Measurements from ENCODE around the gene RPL27A. TPM values are rescaled to one million over a fixed set of nuclear protein-coding genes. Genes with fewer than 3 reads are reported as not detected.

RPL27A gene
- total and polyA plus RNA-seq, 2 donors from 2014 or later = 664 to 2,260 TPM

DNA sequence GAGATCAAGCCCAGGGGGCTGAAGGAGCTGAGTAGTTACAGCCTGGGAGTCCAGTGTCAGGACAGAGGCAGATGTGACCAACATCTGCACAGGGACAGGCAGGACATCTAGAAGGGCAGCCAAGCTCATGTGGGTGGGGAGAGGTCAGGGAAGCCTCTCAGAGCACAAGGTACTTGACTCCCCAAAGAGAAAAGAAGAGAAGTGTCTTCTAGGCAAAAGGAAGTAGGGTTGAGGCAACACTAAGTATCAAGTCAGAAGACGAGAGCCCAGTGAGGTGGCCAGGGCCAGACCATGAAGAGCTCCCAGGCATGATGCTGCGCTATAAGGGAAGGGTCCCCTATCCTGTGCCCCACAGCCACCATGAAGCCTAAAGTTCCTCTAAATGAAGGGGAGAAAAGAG, 21.5 kb downstream of the RPL27A start:
- no peak overlapping the region for H3K4me3 ChIP-seq (ENCODE audit: low read length in 3 of 3)
- no peak for DNase-seq
- no peaks in the 10 kb centered on the region for H3K27me3 ChIP-seq (ENCODE audit: control insufficient read depth, insufficient read depth, low read length)
- no peaks in the 10 kb centered on the region for H3K9me3 ChIP-seq (ENCODE audit: control insufficient read depth in 2 of 3, insufficient read depth in 1 of 3, low read length in 3 of 3)
- H3K27ac ChIP-seq (ENCODE audit: low read depth in 2 of 2, low read length in 2 of 2) = no peak overlapping the region
- peaks cover 0 to 2% (median 0%) of the 10 kb centered on the region in 3 donors for H3K4me1 ChIP-seq (ENCODE audit: control insufficient read depth in 2 of 3, insufficient read depth in 2 of 3, low read depth in 1 of 3, low read length in 3 of 3)
- TF ChIP-seq, protein P1, sequence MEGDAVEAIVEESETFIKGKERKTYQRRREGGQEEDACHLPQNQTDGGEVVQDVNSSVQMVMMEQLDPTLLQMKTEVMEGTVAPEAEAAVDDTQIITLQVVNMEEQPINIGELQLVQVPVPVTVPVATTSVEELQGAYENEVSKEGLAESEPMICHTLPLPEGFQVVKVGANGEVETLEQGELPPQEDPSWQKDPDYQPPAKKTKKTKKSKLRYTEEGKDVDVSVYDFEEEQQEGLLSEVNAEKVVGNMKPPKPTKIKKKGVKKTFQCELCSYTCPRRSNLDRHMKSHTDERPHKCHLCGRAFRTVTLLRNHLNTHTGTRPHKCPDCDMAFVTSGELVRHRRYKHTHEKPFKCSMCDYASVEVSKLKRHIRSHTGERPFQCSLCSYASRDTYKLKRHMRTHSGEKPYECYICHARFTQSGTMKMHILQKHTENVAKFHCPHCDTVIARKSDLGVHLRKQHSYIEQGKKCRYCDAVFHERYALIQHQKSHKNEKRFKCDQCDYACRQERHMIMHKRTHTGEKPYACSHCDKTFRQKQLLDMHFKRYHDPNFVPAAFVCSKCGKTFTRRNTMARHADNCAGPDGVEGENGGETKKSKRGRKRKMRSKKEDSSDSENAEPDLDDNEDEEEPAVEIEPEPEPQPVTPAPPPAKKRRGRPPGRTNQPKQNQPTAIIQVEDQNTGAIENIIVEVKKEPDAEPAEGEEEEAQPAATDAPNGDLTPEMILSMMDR (IDR thresholded peaks at IDR 0.05; ENCODE audit: borderline replicate concordance, extremely low read depth, insufficient read depth) = no peak
- intact Hi-C loops (cut with DNase I) = no loop called here
- peaks cover 0 to 12% (median 6%) of the 10 kb centered on the region in 3 donors for H3K36me3 ChIP-seq (ENCODE audit: control insufficient read depth in 2 of 3, insufficient read depth in 3 of 3, low read length in 3 of 3)
- H3K9ac ChIP-seq (ENCODE audit: low read length in 3 of 3) = no peak overlapping the region
- no peak for FAIRE-seq

DNA sequence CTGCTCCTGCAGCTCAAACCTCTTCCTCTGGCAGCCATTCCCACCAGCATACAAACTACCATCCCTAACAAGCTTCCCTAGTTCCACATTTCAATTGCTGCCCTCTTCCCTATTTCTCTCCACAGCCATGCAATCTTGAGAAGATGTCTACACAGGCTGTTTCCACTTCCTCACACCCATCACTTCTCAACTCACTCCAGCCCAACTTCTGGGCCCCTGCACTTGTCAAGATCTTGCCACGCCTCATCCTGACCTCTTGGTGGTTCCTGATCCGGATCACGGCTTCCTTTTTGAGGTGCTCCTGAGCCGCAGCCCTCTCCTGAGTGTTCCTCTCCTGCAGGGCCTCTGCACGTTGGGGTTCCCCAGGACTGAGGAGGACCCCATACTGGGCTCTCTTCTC, 22.6 kb downstream of the RPL27A start:
- Histone ChIP-seq H3K27ac (ENCODE audit: low read depth in 2 of 2, low read length in 2 of 2) (no peak overlapping the region), H3K4me3 (ENCODE audit: low read length in 3 of 3) (no peak overlapping the region), H3K9ac (ENCODE audit: low read length in 3 of 3) (no peak overlapping the region), H3K27me3 (ENCODE audit: control insufficient read depth, insufficient read depth, low read length) (no peaks in the 10 kb centered on the region), H3K36me3 (ENCODE audit: control insufficient read depth in 2 of 3, insufficient read depth in 3 of 3, low read length in 3 of 3) (peaks cover 0 to 12% (median 6%) of the 10 kb centered on the region in 3 donors), H3K4me1 (ENCODE audit: control insufficient read depth in 2 of 3, insufficient read depth in 2 of 3, low read depth in 1 of 3, low read length in 3 of 3) (peaks cover 0 to 2% (median 0%) of the 10 kb centered on the region in 3 donors), H3K9me3 (ENCODE audit: control insufficient read depth in 2 of 3, insufficient read depth in 1 of 3, low read length in 3 of 3) (no peaks in the 10 kb centered on the region)
- FAIRE-seq (no peak), DNase-seq (no peak)
- TF ChIP-seq, protein P1 (IDR thresholded peaks at IDR 0.05; ENCODE audit: borderline replicate concordance, extremely low read depth, insufficient read depth) = no peak
- intact Hi-C loops (cut with DNase I) = no loop called here

DNA sequence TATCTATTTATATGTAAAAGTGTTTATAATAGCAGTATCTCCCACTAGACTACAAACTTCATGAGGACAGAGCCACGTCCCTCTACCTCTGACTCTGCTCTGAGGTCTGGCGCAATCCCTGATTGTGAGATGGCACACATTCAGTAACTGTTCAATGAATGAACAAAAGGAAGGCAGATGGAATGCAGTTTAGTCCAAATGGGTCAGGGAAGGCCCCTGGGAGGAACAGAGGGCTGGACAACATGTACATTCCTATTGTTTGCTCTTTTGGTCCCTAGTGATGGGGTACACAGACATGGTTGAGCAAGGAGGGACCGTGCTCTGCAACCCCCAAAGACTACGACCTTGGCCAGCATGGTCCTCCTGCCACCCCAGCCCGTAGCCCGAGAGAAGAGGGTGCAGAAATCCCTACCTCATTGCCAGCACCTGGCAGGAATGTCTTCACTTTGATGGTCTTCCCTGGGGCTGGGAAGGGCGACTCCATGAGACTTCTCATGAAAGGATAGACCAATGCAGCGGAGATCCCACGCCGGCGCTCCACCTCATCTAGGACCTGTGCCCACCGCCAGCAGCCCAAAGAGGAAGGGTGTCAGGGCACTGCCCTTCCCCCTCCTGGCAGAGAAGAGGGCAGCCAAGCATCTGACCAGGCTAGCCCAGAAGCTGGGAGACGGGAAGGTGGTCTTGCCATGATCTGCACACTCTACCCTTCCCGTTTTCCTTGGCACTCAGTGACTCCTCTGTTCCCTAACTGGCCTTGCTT, 24.3 kb downstream of the RPL27A start:
- TF ChIP-seq, protein P1 (IDR thresholded peaks at IDR 0.05; ENCODE audit: borderline replicate concordance, extremely low read depth, insufficient read depth) = no peak
- no peak for FAIRE-seq
- Histone ChIP-seq H3K9me3 (ENCODE audit: control insufficient read depth in 2 of 3, insufficient read depth in 1 of 3, low read length in 3 of 3) (no peaks in the 10 kb centered on the region), H3K4me1 (ENCODE audit: control insufficient read depth in 2 of 3, insufficient read depth in 2 of 3, low read depth in 1 of 3, low read length in 3 of 3) (no peaks in the 10 kb centered on the region), H3K9ac (ENCODE audit: low read length in 3 of 3) (no peak overlapping the region), H3K27ac (ENCODE audit: low read depth in 2 of 2, low read length in 2 of 2) (no peak overlapping the region), H3K27me3 (ENCODE audit: control insufficient read depth, insufficient read depth, low read length) (no peaks in the 10 kb centered on the region), H3K4me3 (ENCODE audit: low read length in 3 of 3) (no peak overlapping the region), H3K36me3 (ENCODE audit: control insufficient read depth in 2 of 3, insufficient read depth in 3 of 3, low read length in 3 of 3) (peaks cover 2 to 12% (median 6%) of the 10 kb centered on the region in 3 donors)
- intact Hi-C loops (cut with DNase I) = no loop called here
- DNase-seq = no peak
